GM18909 (cell line): ENCODE data around the gene SYPL2.
"Not testable (repeated sequence)": the region's sequence is repeated elsewhere in the genome, so short reads cannot be mapped to it uniquely, and the experiment has no call there.

Source experiments
- ATAC-seq: cut with Tn5 transposase; IDR thresholded peaks from one replicate; pipeline ENCODE4 v1.9.1; 2021; ENCODE audit warnings: mild to moderate bottlenecking; ENCODE audit not compliant: unreplicated experiment, poor library complexity

Gene SYPL2

GRCh38 chr1:109466452-109467300 is at the start of gene SYPL2:
Gene SYPL2 (plus strand): TSS chr1:109466546. CDS start chr1:109466844, 298 bp downstream.
- no peak for ATAC-seq

- no peak for ATAC-seq
Observed at GRCh38 chr1:109423498-109423897, 42.8 kb upstream of the SYPL2 start.

GRCh38 chr1:109425391-109426280 is 40.7 kb upstream of the SYPL2 start:
- ATAC-seq = peak; percentile 29

- ATAC-seq = peak; percentile 98
Observed at GRCh38 chr1:109426281-109427170, 39.8 kb upstream of the SYPL2 start, which contains the start of gene PSMA5. Gene PSMA5 (minus strand): TSS chr1:109426448. CDS start chr1:109426330, 118 bp downstream.

- ATAC-seq = no peak
Observed at GRCh38 chr1:109427171-109427467, 39.2 kb upstream of the SYPL2 start.

GRCh38 chr1:109432336-109432735 is 34.0 kb upstream of the SYPL2 start:
- no peak for ATAC-seq

- ATAC-seq = no peak
Observed at GRCh38 chr1:109433322-109433721, 33.0 kb upstream of the SYPL2 start.

- no peak for ATAC-seq
Observed at GRCh38 chr1:109434484-109434883, 31.9 kb upstream of the SYPL2 start.

GRCh38 chr1:109438798-109439297 is 27.5 kb upstream of the SYPL2 start:
- ATAC-seq = no peak

- no peak for ATAC-seq
Observed at GRCh38 chr1:109441069-109441468, 25.3 kb upstream of the SYPL2 start.

- no peak for ATAC-seq
Observed at GRCh38 chr1:109443476-109443875, 22.9 kb upstream of the SYPL2 start.

- ATAC-seq = no peak
Observed at GRCh38 chr1:109444346-109444745, 22.0 kb upstream of the SYPL2 start.

- not testable (repeated sequence) for ATAC-seq
Observed at GRCh38 chr1:109445949-109446695, 20.2 kb upstream of the SYPL2 start.

- no peak for ATAC-seq
Observed at GRCh38 chr1:109447524-109447923, 18.8 kb upstream of the SYPL2 start.

GRCh38 chr1:109454497-109455133 is 11.7 kb upstream of the SYPL2 start:
- ATAC-seq = no peak

GRCh38 chr1:109457819-109458218 is 8.5 kb upstream of the SYPL2 start:
- no peak for ATAC-seq

- no peak for ATAC-seq
Observed at GRCh38 chr1:109466125-109466451, 258 bp upstream of the SYPL2 start.

- no peak for ATAC-seq
Observed at GRCh38 chr1:109467301-109467777, 993 bp downstream of the SYPL2 start.

GRCh38 chr1:109468061-109468460 is 1.7 kb downstream of the SYPL2 start:
- ATAC-seq = no peak
